Kidney epithelial cell (primary cell): ENCODE results near the gene FZD4. TPM values are rescaled to one million over a fixed set of nuclear protein-coding genes. Genes with fewer than 3 reads are reported as not detected.

Source experiments
- DNase-seq: peaks from one replicate; pipeline ENCODE4 v3.0.0-alpha.2; 2010; ENCODE audit warnings: low read depth
- H3K27me3 ChIP-seq: 2 replicates; pipeline ENCODE4 v1.6.0; 2011; ENCODE audit warnings: low read length; ENCODE audit not compliant: control insufficient read depth, insufficient read depth
- H3K36me3 ChIP-seq: 2 replicates; pipeline ENCODE4 v1.5.1; 2011; ENCODE audit warnings: low read length; ENCODE audit not compliant: control insufficient read depth, insufficient read depth
- H3K4me3 ChIP-seq: 2 replicates; pipeline ENCODE4 v1.5.1; 2011; ENCODE audit warnings: low read depth, mild to moderate bottlenecking, control low read depth, low read length
- total RNA-seq: library from RNA; depleted of rRNA; stranded (reverse); fragments of >200 nt; gene quantifications from 2 replicates; pipeline ENCODE4 v1.2.3, GENCODE V29; 2015
- TF ChIP-seq, protein P1 (sequence below): IDR thresholded peaks from 2 replicates; pipeline ENCODE4 v1.5.1; 2011; ENCODE audit warnings: mild to moderate bottlenecking, moderate library complexity, low read length, control low read depth, inconsistent platforms; ENCODE audit not compliant: insufficient read depth, poor library complexity, severe bottlenecking

Gene FZD4
- total RNA-seq, 1 donor from 2014 or later, result 7.5 TPM

DNA sequence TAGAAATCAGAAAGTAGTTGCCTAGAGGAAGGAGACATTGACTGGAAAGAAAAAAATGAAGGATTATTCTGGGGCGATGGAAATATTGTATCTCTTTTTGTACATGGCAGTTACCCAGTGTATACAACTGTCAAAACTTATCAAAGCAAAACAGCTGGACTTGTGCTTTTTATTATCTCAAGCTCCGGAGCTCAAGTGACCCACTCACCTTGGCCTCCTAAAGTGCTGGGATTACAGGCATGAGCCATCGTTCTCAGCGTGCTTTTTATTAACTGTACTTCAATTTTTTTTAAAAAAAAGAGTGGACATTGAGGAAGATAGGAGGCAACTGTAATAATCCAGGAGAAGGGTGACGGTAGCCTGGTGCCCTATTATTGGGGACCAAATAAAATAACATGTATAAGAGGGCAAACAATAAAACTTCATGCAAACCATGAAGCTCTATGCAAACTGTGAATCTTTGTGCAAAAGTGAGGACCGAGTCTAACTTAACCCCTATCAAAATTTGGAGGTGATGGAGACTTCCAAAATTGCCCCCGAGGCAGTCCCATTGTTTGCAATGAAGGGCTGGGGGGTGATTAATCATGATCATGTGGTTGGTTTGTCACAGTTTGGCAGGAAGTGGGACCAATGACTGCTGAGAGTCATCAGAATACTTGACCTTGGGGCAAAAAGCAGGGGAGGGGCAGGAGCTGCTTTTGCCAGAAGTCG is 23.5 kb downstream of the FZD4 start:
- H3K4me3 ChIP-seq, result no peak overlapping the region
- DNase-seq, result no peak
- H3K36me3 ChIP-seq, result no peaks in the 10 kb centered on the region
- H3K27me3 ChIP-seq, result no peaks in the 10 kb centered on the region
- TF ChIP-seq, protein P1, sequence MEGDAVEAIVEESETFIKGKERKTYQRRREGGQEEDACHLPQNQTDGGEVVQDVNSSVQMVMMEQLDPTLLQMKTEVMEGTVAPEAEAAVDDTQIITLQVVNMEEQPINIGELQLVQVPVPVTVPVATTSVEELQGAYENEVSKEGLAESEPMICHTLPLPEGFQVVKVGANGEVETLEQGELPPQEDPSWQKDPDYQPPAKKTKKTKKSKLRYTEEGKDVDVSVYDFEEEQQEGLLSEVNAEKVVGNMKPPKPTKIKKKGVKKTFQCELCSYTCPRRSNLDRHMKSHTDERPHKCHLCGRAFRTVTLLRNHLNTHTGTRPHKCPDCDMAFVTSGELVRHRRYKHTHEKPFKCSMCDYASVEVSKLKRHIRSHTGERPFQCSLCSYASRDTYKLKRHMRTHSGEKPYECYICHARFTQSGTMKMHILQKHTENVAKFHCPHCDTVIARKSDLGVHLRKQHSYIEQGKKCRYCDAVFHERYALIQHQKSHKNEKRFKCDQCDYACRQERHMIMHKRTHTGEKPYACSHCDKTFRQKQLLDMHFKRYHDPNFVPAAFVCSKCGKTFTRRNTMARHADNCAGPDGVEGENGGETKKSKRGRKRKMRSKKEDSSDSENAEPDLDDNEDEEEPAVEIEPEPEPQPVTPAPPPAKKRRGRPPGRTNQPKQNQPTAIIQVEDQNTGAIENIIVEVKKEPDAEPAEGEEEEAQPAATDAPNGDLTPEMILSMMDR, result no peak

DNA sequence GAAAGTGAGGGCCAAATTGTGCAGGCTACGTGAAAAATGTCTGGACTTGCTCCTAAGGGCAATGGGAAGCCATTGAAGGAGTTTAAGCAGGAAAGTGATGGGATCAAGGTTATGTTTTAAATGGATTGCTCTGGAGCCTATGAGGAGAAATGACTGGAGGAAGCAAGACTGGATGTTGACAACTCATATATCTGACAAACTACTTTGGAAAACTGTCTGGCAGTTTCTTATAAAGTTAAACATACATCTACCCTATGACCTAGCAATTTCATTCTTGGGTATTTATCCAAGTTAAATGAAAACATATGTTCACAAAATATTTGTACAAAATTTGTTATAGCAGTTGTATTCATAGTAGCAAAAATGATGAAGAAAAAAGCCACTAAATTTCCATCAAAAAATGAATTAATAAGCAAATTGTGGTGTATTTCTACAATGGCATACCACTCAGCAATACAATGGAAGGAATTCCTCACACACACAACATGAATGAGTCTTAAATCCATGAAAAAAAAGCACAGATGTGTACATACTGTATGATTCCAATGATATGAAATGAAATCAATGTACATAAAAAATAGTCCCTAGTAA is 24.1 kb downstream of the FZD4 start:
- no peaks in the 10 kb centered on the region for H3K36me3 ChIP-seq
- no peaks in the 10 kb centered on the region for H3K27me3 ChIP-seq
- TF ChIP-seq, protein P1, result no peak
- no peak for DNase-seq
- H3K4me3 ChIP-seq, result no peak overlapping the region

DNA sequence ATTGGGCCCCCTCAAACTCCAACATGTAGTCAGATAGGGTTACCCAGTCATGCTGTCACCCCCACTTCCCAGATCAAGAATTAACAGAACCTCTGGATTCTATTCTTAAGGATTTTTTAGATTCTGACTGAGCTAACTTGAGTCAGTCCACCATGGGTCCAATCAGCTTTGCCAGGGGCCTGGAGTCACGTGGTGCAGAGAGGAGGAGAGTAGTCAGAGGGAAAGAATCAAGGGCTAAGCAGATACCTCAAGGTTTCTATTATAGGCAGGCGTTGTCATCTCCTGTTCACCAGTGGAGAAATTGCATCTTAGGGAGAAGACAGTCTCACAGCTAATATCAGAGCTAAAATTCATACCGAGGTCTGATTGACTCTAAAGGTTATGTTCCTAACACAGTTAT is 28.2 kb downstream of the FZD4 start:
- TF ChIP-seq, protein P1, result no peak
- no peaks in the 10 kb centered on the region for H3K36me3 ChIP-seq
- no peak overlapping the region for H3K4me3 ChIP-seq
- DNase-seq, result no peak
- no peaks in the 10 kb centered on the region for H3K27me3 ChIP-seq

DNA sequence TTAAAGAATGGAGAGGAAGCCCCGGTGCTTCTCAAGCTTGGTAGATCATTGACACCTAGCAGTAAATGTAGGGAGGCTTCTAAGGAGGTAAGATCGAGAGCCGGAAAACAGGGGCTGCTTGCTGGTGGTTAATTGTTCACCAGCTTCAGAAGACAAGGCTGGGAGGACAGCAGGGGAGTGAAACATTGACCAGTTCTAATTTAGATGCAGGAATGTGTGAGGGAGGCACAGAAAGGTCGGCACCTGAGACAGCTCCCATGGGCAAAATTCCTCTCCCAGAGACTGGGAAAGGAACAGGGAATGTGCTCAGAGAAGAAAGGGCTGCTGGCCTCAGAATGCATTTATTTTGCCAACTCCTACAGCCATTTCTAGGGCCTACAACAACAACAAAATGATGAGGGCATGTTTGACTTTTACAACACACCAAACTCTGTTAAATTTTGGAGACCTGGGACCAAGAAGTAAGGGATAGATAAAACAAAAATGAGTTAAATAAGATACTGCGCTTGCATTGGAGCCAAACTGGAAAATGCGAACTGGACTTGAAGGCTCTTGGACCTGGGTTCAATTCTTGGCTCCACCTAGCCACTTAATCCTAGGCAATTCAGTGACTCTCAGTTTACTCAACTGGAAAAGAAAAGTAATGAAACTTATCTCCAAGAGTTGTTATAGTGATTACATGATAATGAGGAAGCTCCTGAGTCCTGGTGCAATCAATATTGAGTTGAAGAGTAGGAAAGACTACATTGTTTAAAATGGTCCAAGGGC is 31.0 kb downstream of the FZD4 start:
- peak; percentile 82 for DNase-seq
- H3K27me3 ChIP-seq, result no peaks in the 10 kb centered on the region

DNA sequence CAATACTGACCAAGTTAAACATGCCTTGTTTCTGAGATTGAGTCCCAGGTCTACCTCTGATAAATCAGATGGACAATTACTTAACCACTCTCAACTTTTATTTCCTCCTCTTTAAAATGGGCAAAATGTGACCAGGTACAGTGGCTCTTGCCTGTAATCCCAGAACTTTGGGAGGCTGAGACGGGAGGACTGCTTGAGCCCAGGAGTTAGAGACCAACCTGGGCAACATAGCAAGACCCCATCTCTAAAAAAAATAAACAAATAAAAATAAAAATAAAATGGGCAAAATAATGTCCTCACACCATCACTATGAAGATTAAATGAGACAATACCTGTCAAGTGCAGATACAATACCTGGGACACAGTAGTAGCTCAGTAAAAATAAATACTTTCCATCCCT is 33.0 kb downstream of the FZD4 start:
- no peaks in the 10 kb centered on the region for H3K27me3 ChIP-seq
- no peak for DNase-seq
- no peak overlapping the region for H3K4me3 ChIP-seq
- TF ChIP-seq, protein P1, result no peak
- no peaks in the 10 kb centered on the region for H3K36me3 ChIP-seq

More for the DNA sequence above, 31.0 kb downstream of the FZD4 start:
- TF ChIP-seq, protein P1, result no peak
- Histone ChIP-seq H3K4me3 (no peak overlapping the region), H3K36me3 (no peaks in the 10 kb centered on the region)
